ENCODE data around the gene TMPRSS6.

TMPRSS6 gene

GRCh38 chr22:37153901-37154300, 44.4 kb upstream of the TMPRSS6 start:
- no peak for TF ChIP-seq CTCF (IDR thresholded peaks at IDR 0.05; ENCODE audit: low read depth, low read length, missing control alignments)
- no peak for DNase-seq (ENCODE audit: extremely low read depth, low read depth)

DNA sequence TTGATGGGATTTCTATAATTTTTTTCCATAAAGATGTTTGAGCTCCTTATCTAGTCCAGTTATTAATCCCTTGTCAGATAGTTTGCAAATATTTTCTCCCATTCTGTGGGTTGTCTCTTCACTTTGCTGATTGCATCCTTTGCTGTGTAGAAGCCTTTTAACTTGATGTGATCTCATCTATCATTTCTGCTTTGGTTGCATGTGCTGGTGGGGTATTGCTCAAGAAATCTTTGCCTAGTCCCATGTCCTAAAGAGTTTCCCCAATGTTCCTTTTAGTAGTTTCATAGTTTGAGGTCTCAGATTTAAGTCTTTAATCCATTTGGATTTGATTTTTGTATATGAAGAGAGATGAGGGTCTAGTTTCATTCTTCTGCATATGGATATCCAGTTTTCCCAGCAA, 41.9 kb upstream of the TMPRSS6 start:
- TF ChIP-seq CTCF (IDR thresholded peaks at IDR 0.05; ENCODE audit: low read depth, low read length, missing control alignments) = no peak
- no peak overlapping the region for H3K4me3 ChIP-seq (replicated peaks; ENCODE audit: low read depth, low read length)
- no peak for DNase-seq (ENCODE audit: extremely low read depth, low read depth)

More at GRCh38 chr22:37153901-37154300, 44.4 kb upstream of the TMPRSS6 start:
- H3K4me3 ChIP-seq (replicated peaks; ENCODE audit: low read depth, low read length) = no peak overlapping the region

- no peak overlapping the region for H3K4me3 ChIP-seq (replicated peaks; ENCODE audit: low read depth, low read length)
- no peak for TF ChIP-seq CTCF (IDR thresholded peaks at IDR 0.05; ENCODE audit: low read depth, low read length, missing control alignments)
- no peak for DNase-seq (ENCODE audit: extremely low read depth, low read depth)
Measured at GRCh38 chr22:37150701-37151100, 41.2 kb upstream of the TMPRSS6 start.

GRCh38 chr22:37148742-37149665, 39.5 kb upstream of the TMPRSS6 start:
- no peak overlapping the region for H3K4me3 ChIP-seq (replicated peaks; ENCODE audit: low read depth, low read length)
- no peak for TF ChIP-seq CTCF (IDR thresholded peaks at IDR 0.05; ENCODE audit: low read depth, low read length, missing control alignments)
- DNase-seq (ENCODE audit: extremely low read depth, low read depth) = no peak

- H3K4me3 ChIP-seq (replicated peaks; ENCODE audit: low read depth, low read length) = no peak overlapping the region
- no peak for TF ChIP-seq CTCF (IDR thresholded peaks at IDR 0.05; ENCODE audit: low read depth, low read length, missing control alignments)
- DNase-seq (ENCODE audit: extremely low read depth, low read depth) = no peak
Measured at GRCh38 chr22:37148031-37148651, 38.6 kb upstream of the TMPRSS6 start.

DNA sequence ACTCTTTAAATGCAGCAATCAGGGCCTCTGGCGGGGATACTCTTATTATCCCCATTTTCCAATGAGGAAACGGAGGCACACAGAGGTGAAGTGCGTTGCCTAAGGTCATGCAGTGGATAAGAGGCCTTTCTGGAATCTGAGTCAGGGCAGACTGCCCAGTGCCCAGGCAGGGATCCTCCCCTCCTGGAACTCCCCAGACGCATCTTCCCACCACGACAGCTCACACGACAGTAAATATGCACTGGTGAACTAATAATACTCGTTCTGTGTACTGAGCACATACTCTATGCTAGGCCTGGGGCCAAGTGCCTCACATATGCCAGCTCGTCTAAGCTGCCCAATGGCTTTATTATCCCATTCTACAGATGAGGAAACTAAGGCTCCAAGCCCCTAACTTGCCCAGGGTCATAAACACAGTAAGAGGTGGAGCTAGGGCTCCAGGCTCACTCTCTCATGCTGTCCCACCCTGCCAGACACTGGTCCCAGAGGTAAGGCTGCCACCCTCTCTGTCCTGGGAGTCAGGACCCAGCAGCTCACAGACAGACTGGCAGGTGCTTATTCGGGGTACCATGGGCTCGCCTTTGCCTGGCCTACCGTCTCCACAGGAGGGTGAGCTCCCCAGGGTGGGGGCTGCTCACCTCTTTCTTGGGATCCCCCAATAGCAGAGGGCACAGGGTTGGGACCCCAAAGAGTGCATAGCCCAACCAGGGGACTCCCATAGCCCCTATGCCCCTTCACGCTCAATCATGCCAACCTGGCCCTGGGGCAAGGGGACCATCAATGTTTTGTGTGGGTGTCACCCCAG, 37.9 kb upstream of the TMPRSS6 start:
- no peak for DNase-seq (ENCODE audit: extremely low read depth, low read depth)
- TF ChIP-seq CTCF (IDR thresholded peaks at IDR 0.05; ENCODE audit: low read depth, low read length, missing control alignments) = no peak
- no peak overlapping the region for H3K4me3 ChIP-seq (replicated peaks; ENCODE audit: low read depth, low read length)
